Daoy (cell line): ENCODE measurements around the gene SCGB1C2. TPM values are rescaled to one million over a fixed set of nuclear protein-coding genes. Genes with fewer than 3 reads are reported as not detected.
"Not testable (repeated sequence)": the region's sequence is repeated elsewhere in the genome, so short reads cannot be mapped to it uniquely, and the experiment has no call there.

Source experiments
- DNase-seq: peaks from one replicate; pipeline ENCODE4 v3.0.0-alpha.2; 2015; ENCODE audit warnings: low read depth
- total RNA-seq: library from RNA; depleted of rRNA; stranded (reverse); fragments of >200 nt; shearing (Covaris generic); gene quantifications from 2 replicates; pipeline ENCODE4 v1.2.3, GENCODE V29; 2014

Gene SCGB1C2
- total RNA-seq, 1 experiment from 2014 or later, result not detected

DNA sequence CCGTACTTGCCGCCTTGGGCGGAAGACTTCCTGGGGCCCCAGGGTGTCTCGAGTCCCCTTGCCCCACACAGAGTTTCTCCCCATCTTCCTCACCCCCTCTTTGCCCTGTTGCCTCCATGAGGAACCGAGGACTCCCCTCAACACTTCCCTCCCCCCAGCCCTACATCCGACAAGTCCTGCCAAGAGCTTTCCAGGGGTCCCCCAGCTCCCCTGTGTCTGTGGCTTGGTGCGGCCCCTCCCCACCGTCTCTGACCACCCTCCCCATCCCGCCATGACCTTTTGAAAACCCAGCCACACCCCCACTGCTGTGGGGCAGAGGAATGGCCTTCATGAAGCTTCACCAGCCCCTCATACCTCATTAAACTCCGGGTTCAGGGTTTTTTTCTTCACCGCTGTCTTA is 11.4 kb downstream of the SCGB1C2 start:
- no peak for DNase-seq

DNA sequence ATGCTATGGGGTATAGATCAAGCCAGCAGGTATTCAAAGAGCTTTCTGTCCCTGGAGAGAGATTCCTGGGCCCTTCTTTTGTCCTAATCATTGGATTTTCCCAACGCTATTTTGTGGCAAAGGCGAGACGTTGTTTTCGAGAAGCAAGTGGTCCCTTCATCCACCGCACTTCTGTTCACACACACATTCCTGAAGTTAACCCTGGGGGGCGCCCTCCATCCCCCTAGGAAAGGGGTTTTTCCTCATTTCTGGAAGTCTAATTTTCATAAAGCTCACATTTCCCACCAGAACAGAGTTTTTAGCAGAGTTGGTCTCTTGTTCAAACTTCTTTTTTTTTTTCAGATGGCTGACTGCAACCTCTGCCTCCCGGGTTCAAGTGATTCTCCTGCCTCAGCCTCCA is 11.9 kb downstream of the SCGB1C2 start:
- no peak for DNase-seq

DNA sequence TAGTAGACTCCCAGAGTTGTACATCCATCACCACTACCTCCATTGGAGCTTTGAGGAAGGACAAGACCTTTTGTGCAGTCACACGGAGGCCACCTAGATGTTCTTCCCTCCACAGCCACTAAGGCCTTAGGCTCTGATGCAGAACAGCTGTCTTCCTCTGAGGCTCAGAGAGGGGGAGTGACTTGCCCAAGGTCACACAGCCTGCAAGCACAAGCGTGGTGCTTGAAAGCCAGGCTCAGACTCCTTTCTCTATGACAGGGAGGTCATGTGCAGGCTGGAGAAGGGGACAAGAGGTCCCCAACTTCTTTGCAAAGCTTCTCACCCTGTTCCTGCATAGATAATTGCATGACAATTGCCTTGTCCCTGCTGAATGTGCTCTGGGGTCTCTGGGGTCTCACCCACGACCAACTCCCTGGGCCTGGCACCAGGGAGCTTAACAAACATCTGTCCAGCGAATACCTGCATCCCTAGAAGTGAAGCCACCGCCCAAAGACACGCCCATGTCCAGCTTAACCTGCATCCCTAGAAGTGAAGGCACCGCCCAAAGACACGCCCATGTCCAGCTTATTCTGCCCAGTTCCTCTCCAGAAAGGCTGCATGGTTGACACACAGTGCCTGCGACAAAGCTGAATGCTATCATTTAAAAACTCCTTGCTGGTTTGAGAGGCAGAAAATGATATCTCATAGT is 12.7 kb downstream of the SCGB1C2 start:
- DNase-seq, result no peak

DNA sequence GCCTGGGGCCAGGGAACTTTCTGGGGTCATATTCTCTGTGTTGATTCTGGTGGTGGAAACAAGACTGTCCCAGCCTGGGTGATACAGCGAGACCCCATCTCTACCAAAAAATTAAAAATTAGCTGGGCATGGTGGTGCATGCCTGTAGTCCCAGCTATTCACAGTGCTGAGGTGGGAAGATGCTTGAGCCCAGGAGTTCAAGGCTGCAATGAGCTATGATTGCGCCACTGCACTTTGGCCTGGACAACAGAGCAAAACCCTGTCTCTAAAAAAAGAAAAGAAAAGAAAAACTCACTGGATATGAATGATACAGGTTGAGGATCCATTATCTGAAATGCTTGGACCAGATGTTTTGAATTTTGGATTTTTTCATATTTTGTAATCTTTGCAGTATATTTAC is 13.6 kb downstream of the SCGB1C2 start:
- DNase-seq, result no peak

DNA sequence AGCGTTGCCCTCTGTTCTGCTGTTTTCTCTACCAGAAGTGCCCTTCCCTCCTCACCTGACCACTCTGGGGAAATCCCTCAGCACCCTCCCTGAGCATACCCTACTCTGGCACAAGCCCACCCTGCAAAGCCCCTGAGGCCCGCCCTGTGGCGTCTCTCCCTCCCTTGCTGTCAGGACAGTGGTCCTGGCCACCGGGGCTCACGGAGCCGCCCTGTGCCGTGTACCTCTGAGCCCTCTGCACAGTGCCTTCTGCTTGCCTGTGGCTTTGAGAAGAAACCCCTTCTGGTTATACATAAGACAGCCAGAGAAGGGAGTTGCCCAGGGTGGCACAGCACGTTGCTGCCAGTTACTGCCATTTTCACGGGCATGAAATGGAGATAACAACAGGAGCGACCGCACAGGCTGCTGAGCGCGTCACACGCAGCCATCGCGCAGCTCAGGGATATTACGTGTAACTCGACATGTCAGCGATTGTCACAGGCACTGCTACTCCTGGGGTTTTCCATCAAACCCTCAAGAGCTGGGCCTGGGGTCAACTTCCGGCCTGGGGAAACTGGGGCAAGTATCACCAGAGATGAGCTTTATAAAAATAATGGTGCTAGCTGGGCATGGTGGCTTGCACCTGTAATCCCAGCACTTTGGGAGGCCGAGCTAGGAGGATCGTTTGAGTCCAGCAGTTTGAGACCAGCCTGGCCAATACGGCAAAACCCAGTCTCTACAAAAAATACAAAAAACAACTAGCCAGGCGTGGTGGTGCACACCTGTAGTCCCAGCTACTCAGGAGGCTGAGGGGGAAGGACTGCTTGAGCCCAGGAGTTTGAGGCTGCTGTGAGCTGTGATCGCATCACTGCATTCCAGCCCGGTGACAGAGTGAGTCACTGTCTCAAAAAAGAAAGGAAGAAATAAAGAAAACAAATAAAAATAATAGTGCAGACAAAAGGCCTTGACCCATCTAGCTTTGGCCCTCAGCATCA is 14.8 kb downstream of the SCGB1C2 start:
- peak; percentile 50 for DNase-seq

DNA sequence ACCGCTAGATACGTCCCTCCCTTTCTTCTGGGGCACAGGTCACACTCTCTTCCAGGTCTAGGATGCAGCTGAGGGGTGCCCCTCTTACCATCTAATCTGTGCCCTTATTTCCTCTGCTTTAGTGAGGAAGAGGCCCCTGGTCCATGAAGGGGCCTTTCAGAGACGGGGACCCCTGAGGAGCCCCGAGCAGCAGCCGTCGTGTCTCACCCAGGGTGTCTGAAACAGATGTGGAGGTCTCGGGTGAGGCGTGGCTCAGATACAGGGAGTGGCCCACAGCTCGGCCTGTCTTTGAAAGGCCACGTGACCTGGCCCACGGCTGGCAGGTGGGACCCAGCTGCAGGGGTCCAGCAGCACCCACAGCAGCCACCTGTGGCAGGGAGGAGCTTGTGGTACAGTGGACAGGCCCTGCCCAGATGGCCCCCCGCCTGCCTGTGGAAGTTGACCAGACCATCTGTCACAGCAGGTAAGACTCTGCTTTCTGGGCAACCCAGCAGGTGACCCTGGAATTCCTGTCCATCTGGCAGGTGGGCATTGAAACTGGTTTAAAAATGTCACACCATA is 15.6 kb downstream of the SCGB1C2 start:
- no peak for DNase-seq

DNA sequence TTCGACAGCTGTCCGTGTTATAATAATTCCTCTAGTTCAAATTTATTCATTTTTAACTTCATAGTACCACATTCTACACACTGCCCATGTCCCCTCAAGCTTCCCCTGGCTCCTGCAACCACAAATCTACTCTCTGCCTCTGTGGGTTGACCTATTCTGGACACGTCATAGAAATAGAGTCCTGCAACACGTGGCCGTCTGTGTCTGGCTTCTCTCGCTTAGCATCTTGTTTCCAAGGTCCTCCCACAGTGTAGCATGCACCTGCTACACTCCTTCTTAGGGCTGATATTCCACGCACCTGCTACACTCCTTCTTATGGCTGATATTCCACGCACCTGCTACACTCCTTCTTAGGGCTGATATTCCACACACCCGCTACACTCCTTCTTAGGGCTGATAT is 16.5 kb downstream of the SCGB1C2 start:
- no peak for DNase-seq

DNA sequence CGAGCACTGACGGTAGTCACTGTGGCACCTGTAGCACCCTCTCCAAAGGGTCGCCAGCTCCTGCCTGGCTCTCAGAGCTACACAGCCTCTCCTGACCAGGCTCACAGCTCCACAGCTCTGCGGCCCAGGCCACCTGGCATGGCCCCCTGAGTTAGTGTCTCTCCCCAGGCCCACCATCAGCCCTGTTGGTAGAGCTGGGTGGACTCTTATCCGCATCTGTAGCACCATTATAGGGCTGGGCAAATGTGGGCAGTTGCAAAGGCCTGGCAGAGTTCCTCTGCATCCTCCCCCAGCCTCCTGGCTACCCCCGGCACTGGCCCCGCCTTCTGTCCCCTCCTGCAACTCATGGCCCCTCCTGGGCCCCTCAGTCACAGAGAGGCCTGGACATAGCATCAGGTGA is 18.2 kb downstream of the SCGB1C2 start:
- no peak for DNase-seq

DNA sequence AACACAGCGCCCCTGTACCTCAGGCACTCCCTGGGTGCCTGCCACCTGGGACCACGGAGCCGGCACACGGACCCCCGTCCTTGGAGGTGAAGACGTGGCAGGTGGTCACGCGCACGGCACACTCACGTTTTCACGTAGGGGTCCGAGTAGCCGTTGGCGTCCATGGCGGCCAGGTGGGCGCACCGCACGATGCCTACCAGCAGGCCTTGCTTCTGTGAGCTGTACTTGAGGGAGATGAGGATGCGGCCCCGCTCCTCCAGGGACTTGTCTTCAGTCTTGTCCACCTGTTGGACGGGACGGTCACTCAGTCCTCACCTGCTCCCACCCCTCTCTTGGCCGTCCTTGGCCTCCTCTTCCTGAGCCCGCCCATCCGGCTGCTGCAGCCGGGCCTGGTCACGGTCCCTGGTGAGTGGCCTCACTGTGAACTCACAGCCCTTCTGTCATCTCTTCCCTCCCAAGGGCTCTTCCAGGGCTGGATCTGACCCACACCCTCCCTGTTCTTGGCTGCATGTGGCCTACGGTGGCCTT is 18.8 kb downstream of the SCGB1C2 start:
- DNase-seq, result no peak

DNA sequence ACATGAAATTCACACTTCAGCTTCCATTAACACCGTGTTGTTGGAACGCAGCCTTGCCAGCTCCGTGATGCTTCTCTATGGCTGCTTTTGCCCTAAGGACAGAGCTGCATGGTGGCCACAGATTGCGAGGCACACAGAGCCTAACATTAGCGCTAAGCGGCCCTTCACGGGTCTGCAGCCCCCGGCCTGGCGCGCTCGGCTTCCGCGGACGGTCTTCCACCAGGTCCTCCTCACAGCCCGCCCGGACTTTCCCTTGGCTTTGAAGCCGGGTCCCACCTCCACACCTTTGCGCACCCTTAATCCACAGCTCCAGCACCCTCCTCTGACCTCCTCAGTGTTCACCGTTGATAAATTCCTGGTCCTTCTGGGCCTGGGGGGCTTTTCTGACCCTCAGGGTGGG is 19.6 kb downstream of the SCGB1C2 start:
- no peak for DNase-seq

DNA sequence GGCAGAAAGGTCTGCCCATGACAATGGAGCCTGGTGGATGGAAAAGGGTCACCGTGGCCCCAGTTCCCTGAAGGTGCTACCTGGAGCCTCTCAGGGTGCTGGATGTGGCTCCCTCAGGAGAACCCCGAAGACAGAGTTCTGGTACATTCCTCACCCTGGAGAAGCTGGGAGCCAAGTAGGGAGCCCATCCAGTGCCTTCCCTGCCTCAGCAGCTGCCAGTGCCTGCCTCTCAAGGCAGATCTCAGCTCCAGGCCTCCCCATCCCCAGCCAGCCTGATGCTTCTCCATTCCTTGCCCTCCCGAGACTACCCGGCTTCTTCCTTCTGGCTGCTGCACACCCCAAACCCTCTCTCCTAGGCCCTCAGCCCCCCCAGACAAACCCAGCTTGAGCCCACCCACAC is 20.5 kb downstream of the SCGB1C2 start:
- no peak for DNase-seq

DNA sequence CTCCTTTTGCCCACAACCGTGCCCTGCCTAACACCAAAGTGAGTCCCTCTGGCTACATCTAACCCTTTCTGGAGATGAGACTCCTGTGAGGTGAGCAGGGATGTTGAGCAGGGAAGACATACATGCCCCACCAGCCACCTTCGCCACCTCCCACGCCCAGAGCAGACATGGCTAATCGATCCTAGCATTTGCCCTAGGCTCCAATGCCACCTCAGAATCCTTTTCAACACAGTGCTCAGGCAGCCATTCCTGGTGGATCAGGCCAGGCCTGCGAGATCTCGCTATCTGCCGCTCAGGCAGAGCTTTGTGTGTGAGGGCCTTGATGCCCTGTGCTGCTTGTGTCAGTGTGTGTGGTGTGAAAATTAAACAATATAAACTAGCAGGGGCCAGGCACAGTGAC is 21.0 kb downstream of the SCGB1C2 start:
- no peak for DNase-seq

DNA sequence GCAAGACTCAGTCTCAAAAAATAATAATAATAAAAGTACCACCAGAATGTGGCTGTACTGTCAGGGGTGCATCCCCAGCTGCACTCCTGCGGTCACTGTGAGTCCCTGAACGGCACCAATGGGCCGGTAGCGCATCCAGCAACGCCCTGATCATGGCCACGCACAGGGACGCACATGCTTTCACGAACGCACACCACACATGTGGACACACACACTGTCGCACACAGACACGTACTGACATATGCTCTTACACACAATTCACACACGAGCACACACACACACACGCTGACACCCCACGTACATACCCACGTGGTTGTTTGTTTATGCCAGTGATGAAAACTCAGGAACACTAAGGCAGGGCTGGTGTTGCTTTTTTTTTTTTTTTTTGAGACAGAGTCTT is 22.2 kb downstream of the SCGB1C2 start:
- DNase-seq, result no peak

DNA sequence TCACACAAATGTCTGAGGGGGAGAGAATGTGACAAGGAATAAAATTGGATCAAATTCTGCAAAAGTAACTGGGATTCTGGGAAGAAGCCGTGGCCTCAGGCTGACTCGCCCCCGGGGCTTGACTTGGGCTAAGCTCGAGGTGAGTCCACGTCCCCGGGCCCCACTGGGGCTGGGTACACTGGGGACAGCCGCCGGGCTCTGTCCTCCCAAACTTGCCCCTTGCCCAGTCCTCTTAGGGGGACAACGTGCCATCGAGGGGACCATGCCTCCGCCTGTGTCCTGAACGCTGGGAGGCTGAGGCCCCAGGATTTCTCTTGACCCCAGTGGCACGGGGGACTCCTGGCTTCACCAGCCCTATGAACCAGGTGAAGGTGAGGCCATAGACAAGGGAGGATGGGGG is 23.0 kb downstream of the SCGB1C2 start:
- DNase-seq, result no peak

DNA sequence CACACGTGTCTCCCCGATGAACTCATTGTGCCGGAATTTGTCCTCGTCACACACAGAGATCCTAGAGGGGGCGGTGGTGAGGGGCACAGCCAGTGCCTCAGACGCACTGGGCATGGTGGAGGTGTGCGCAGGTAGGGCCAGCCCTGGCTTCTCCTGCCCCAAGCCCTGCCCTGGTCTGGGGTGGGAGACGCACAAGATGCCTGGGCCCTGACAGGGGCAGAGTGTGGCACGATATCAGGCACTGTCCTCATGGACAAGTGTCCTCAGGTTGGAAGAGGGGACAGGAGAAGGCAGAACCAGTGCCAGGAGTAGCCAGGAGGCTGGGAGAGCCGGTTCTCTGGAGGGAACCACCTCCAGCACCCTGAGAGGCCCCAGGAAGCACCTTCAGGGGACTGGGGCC is 24.1 kb downstream of the SCGB1C2 start:
- no peak for DNase-seq

DNA sequence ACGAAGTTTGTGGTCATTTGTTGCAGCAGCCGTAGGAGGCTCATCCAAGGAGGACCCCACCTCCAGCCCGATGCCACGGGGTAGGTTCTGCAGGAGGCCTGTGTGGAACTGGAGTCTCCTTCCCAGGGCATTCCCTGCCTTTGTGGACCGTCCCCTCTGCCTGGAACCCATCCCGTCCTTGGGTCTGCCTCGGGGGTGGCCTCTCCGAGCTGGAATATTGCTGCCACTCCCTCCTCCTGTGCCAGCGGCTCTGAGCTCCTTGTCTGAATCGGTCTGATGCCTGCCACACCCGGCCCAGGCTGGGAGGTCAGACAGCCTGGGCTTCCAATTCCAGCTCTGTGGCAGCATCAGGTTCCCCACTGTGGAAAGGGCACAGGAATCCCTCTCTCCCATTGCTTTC is 25.3 kb downstream of the SCGB1C2 start:
- DNase-seq, result no peak

DNA sequence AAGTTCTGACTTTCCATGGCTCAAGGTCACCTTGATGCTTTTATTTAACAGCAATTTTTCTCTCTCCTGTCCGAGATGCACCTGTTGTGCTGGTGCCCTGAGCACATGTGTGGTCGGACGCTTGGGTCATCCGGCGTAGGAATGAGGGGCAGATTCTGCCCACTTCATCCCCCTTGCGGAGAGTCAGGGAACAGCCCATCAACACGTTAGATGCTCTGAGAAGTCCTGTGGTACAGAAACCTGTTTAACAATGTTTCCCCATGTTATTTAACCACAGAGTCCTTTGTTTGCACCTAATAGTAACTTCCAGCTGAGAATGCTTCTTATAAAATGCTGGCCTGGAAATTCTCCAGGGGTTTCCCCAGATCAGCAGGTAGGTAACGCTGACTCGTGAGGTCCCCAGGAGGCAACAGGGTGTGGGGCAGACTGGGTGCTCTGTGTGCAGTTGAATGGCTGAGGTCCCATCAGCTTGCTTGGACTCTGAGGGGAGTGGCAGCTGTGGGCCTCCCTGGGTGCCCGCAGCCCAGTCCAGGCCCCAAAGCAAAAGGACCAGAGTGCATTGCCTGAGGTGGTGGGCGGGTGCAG is 26.2 kb downstream of the SCGB1C2 start:
- DNase-seq, result peak; percentile 37

DNA sequence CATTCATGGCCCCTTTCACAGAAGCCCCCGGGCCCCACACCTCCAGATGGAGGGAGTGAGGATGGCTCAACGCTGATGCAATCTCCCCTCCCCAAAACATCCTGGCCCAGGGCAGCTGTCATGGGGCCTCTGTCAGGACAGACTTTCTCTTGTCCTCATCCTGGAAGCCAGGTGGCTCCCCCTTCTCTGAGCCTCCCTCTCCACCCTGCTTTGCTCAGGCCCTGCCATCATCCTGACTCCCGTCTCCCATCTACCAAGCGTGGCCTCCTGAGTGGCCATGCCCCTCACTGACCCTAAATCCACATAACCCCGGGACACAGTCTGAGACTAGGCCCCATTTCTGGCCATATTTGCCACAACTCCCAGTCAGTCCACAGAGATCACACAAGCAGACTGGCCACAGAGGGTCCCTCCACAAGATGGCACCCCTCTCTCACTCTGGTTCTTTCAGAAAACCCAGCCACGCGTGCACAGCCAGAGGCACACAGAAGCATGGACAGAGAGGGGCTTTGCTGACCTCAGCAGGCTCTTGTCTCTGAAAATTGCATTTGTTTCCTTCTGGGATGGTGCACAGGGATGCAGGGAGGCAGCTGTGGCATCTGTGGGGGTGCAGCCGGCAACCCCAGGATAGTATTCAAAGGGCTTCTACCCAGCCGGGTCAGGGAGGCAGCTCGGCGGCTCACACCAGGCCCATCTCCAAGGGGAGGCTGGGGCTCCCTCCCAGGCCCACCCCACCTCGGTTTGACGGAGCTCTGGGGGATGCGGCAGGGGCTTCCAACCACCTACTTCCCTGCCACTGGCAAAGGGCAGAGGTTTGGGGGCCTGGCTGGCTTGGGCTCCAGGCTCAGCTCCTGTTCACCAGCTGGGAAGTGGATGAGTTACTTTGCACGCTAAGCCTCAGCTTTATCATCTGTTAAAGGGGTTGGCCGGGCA is 27.2 kb downstream of the SCGB1C2 start:
- DNase-seq, result peak; percentile 51

DNA sequence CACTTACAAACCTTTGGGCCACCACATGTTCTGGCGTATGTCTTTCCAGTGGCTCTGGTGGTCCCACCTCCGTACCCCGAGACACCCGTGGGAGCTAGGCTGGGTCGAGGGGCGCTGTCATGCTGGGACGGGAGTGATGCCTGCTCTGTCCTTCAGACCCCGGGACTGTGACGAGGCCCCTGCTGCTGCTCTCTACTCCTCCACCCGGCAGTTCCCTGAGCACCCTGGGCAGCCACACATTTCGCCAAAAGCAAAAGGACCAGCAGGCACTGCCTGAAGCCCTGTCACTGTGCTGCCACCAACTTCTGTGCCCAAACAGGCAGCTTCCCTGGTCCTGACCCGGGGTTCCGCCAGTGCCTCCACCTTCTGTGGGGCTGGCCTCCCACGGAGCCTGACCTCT is 28.6 kb downstream of the SCGB1C2 start:
- DNase-seq, result no peak

DNA sequence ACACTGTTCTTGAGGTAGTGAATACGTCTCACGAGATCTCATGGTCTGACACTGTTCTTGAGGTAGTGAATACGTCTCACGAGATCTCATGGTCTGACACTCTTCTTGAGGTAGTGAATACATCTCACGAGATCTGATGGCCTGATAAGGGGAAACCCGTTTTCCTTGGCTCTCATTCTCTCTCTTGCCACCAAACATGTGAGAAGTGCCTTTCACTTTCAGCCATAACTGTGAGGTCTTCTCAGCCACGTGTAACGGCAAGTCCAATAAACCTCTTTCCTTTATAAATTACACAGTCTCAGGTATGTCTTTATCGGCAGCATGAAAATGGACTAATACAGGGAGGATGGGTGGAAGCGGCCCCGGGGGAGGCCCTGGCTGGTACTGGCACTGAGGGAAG is 31.2 kb downstream of the SCGB1C2 start:
- DNase-seq, result not testable (repeated sequence)

DNA sequence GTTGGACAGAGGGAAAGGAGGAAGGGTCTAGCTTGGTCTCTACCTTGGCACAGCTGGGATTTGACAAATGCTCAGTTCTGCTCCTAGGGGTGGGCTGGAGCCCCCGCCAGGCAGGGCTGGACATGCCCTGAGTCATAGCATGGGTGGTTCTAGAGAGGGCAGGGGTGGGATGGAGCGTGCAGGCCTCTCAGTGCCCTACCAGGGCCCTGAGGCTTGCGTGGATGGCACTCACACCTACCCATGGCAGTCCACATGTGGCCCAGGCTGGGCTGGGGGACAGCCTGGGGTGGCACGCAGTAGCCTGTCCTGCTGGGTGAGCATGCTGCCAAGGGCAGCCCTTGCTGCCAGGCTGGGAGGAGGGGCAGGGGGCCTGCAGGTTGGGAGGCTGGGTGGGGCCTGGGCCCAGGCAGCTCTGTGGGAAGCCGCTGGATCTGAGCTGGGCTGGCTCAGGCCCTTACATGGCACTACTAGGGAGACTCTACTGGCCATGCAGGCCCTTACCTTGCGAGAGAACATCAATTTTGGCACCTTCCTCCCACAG is 32.8 kb downstream of the SCGB1C2 start:
- DNase-seq, result no peak
